Measurements from ENCODE around the gene NLRP11.

The NLRP11 gene

DNA sequence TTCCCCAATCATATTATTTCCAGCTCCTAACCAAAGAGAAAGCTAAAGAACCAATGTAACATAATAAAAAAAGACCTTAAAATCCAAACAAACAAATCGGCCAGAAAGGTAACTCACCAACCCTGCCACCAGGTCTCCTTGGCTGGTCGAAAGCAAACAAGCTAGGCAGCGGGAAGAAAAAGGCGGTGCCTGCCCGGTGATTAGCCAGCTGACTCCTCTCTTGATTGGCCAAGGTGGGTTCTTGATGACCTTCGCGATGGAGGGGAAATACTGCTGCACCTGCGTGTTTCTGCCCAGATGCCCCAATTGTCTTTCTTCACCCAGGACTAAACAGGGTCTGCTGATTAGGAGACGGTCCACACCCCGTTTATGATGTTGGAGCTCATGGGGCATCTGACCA is at the start of gene NLRP11:
Gene NLRP11 (minus strand): TSS at position 154 of the 400 bp plus-strand sequence. CDS start 13,825 bp downstream, outside the sequence.
- in situ Hi-C loops (cut with MboI; ENCODE audit: low sequenced_read_pairs): no loop called here

- in situ Hi-C loops (cut with MboI; ENCODE audit: low sequenced_read_pairs): no loop called here
Observed at GRCh38 chr19:55877211-55877610, 45.4 kb upstream of the NLRP11 start.

GRCh38 chr19:55870736-55871135 is 38.9 kb upstream of the NLRP11 start:
- in situ Hi-C loops (cut with MboI; ENCODE audit: low sequenced_read_pairs): no loop called here

DNA sequence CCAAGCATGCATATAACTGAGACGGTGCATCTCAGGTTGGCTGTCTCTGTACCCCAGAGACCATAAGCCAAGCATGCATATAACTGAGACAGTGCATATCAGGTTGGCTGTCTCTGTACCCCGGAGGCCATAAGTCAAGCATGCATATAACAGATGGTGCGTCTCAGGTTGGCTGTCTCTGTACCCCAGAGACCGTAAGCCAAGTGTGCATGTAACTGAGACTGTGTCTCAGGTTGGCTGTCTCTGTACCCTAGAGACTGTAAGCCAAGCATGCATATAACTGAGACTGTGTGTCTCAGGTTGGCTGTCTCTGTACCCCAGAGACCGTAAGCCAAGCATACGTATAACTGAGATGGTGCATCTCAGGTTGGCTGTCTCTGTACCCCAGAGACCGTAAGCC is 35.3 kb upstream of the NLRP11 start:
- in situ Hi-C loops (cut with MboI; ENCODE audit: low sequenced_read_pairs): no loop called here

DNA sequence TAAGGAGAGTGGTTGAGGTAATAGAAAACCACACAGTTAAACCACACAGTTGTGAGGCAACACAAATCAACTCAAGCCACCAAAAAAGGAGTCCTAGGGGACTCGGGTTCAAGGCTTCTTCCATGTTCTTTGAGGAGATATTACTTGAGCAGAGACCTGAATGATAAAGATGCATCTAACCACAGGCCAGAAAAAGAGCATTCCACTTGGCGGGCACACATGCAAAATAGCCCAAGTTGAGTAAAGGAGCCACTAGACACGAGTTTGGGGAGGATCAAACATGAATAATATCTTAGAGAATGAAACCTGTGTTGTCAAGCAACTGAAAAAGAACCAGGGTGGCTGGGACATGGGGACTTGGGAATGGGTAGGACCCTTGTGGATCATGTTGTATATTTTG is 34.7 kb upstream of the NLRP11 start:
- in situ Hi-C loops (cut with MboI; ENCODE audit: low sequenced_read_pairs): no loop called here

- in situ Hi-C loops (cut with MboI; ENCODE audit: low sequenced_read_pairs): no loop called here
Observed at GRCh38 chr19:55858969-55859368, 27.2 kb upstream of the NLRP11 start.

GRCh38 chr19:55858401-55858800 is 26.6 kb upstream of the NLRP11 start:
- in situ Hi-C loops (cut with MboI; ENCODE audit: low sequenced_read_pairs): no loop called here

- in situ Hi-C loops (cut with MboI; ENCODE audit: low sequenced_read_pairs): no loop called here
Observed at GRCh38 chr19:55857974-55858373, 26.2 kb upstream of the NLRP11 start.

DNA sequence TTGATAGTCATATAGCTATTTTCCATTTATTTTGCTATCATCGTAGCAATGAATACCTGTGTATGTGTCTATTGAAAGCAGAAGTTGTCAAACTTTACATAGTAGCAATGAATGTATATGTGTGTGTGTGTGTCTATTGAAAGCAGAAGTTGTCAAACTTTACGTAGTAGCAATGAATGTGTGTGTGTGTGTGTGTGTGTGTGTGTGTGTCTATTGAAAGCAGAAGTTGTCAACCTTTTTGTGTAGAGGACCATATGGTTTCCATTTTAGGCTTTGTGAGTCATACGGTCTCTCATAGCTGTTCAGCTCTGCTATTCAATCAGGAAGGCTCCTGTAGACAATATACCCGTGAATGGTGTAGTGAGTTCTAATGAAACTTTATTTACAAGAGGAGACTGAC is 25.4 kb upstream of the NLRP11 start:
- in situ Hi-C loops (cut with MboI; ENCODE audit: low sequenced_read_pairs): no loop called here

DNA sequence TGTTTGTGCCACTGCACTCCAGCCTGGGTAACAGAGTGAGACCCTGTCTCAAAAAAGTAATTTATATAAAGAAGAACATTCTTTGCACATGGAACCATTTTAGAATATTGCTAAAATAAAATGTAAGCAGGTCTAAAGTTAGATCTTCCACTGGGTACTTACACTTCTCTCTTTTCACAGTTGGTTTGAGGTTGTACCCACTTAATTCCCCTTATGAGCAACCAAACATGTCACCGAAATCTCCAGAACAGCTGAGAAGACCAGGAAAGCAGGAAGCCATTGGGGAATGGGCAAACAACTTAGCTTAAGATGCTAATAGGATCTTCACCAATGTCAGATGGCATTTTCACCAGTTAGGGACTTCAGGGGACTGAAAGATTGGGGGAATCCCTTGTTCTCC is 23.4 kb upstream of the NLRP11 start:
- in situ Hi-C loops (cut with MboI; ENCODE audit: low sequenced_read_pairs): no loop called here

GRCh38 chr19:55838906-55839305 is 7.1 kb upstream of the NLRP11 start:
- in situ Hi-C loops (cut with MboI; ENCODE audit: low sequenced_read_pairs): no loop called here

- in situ Hi-C loops (cut with MboI; ENCODE audit: low sequenced_read_pairs): no loop called here
Observed at GRCh38 chr19:55838251-55838650, 6.5 kb upstream of the NLRP11 start.

GRCh38 chr19:55836340-55836739 is 4.5 kb upstream of the NLRP11 start, which contains the start of gene NLRP4:
NLRP4 (plus strand) TSS chr19:55836540; CDS start chr19:55852081, 15,541 bp downstream.
- in situ Hi-C loops (cut with MboI; ENCODE audit: low sequenced_read_pairs): no loop called here

GRCh38 chr19:55832676-55833075 is 877 bp upstream of the NLRP11 start:
- in situ Hi-C loops (cut with MboI; ENCODE audit: low sequenced_read_pairs): no loop called here

GRCh38 chr19:55830656-55831055 is 1.1 kb downstream of the NLRP11 start:
- in situ Hi-C loops (cut with MboI; ENCODE audit: low sequenced_read_pairs): no loop called here

DNA sequence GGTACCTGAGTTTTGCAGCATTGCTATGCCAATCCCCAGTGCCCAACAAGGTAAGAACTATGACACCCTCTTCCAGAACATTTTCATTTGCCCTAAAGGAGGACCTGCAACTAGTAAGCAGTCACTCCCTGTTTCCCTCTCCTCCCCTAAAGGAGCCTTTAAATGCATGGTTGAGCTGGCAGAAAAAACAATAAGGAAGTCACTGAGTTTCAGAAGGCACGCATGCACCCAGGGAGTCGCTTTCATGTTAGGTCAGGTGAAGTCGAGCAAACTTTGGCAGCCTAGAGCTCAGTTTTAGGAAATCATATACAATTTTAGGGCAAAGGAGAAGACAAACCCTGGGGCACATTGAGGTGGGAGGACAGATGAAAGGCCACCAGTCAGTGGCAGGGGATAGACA is 11.8 kb downstream of the NLRP11 start:
- in situ Hi-C loops (cut with MboI; ENCODE audit: low sequenced_read_pairs): no loop called here

DNA sequence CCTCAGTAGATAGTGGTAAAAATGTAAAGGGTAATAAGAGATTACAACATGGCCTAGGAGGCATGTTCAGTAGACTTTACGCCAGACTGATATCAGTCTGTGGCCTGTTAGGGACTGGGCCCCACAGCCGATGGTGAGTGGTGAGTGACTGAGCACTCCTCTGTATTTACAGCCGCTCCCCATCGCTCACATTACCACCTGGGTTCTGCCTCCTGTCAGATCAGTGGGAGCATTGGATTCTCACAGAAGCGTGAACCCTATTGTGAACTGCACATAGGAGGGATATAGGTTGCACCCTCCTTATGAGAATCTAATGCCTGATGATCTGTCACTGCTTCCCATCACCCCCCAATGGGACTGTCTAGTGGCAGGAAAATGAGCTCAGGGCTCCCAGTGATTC is 17.9 kb downstream of the NLRP11 start:
- in situ Hi-C loops (cut with MboI; ENCODE audit: low sequenced_read_pairs): no loop called here

GRCh38 chr19:55812449-55812848 is 19.4 kb downstream of the NLRP11 start:
- in situ Hi-C loops (cut with MboI; ENCODE audit: low sequenced_read_pairs): no loop called here

DNA sequence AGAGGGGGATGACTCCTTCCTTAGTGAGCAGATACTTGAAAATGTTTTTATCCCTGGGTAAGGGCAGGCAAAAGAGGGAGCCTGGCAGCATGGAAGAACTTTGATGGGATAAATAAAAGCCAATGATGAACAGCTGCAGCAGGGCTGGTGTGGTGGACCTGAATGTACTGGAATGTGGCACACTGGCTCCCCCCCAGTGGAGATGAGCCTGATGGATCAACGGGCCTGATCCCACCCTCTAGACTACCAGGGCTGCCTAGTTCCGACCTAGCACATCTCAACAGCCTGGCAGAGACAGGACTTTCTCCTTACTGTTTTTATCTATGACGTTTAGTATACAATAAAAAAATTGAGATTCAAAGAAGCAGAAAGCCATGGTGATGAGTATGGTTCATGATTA is 20.5 kb downstream of the NLRP11 start:
- in situ Hi-C loops (cut with MboI; ENCODE audit: low sequenced_read_pairs): no loop called here

- in situ Hi-C loops (cut with MboI; ENCODE audit: low sequenced_read_pairs): no loop called here
Observed at GRCh38 chr19:55809381-55810058, 22.3 kb downstream of the NLRP11 start.

DNA sequence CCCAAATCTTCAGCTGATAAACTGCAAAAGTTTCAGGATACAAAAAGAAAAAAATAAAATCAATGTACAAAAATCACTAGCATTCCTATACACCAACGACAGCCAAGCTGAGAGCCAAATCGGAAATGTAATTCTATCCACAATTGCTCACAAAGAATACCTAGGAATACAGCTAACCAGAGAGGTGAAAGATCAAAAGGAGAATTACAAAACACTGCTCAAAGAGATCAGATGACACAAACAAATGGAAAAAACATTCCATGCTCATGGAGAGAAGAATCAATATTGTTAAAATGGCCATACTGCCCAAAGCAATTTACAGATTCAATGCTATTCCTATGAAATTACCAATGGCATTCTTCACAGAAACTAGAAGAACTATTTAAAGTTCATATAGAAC is 29.5 kb downstream of the NLRP11 start:
- in situ Hi-C loops (cut with MboI; ENCODE audit: low sequenced_read_pairs): no loop called here

- in situ Hi-C loops (cut with MboI; ENCODE audit: low sequenced_read_pairs): no loop called here
Observed at GRCh38 chr19:55801416-55801815, 30.4 kb downstream of the NLRP11 start.

DNA sequence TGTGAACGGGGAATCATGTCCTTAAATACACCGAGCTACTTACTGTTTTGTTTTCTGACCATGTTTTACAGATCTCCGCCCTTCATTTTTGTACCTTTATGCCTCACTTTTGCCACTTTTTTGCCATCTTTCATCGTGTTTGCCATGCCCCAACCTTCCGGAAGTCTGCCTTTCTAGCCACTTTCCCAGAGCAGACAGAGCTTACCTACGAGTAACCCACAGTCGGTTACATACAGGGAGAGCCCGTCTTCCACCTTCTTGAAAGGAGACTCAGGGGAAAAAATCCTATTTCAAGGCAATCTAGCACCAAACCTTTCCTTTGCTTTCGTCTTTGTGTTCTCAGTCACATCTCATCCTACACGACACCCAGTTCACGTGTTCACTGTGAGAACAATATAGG is 36.8 kb downstream of the NLRP11 start:
- in situ Hi-C loops (cut with MboI; ENCODE audit: low sequenced_read_pairs): no loop called here

Data from HL-60/S4 (cell line).